MM.1S (cell line): ENCODE results near the gene ADK.

ENCODE experiments used
- DNase-seq: peaks from one replicate; pipeline ENCODE4 v3.0.0-alpha.2; 2015
- H2AFZ ChIP-seq: fragments of 300-600 bp; sonication (generic); 2 replicates; pipeline ENCODE4 v1.6.0; 2016; ENCODE audit warnings: antibody characterized with exemption, low read length
- H3F3A ChIP-seq: fragments of 300-600 bp; sonication (generic); 2 replicates; pipeline ENCODE4 v1.6.1; 2016; ENCODE audit warnings: mild to moderate bottlenecking, antibody characterized with exemption, low read length, moderate library complexity, mixed read lengths; ENCODE audit not compliant: insufficient read depth
- H3K27ac ChIP-seq: fragments of 300-600 bp; sonication (generic); 2 replicates; pipeline ENCODE4 v1.5.1; 2016; ENCODE audit warnings: mild to moderate bottlenecking, low read length
- H3K27me3 ChIP-seq: fragments of 300-600 bp; sonication (generic); replicated peaks from 2 replicates; pipeline ENCODE4 v1.6.0; 2016; ENCODE audit warnings: low read length; ENCODE audit not compliant: insufficient read depth
- H3K36me3 ChIP-seq: fragments of 300-600 bp; sonication (generic); replicated peaks from 2 replicates; pipeline ENCODE4 v1.6.1; 2016; ENCODE audit warnings: mild to moderate bottlenecking, low read length, mixed read lengths; ENCODE audit not compliant: insufficient read depth
- H3K4me1 ChIP-seq: fragments of 300-600 bp; sonication (generic); 2 replicates; pipeline ENCODE4 v1.6.1; 2016; ENCODE audit warnings: low read length, mixed read lengths
- H3K4me2 ChIP-seq: fragments of 300-600 bp; sonication (generic); 2 replicates; pipeline ENCODE4 v1.6.0; 2016; ENCODE audit warnings: low read depth, low read length
- H3K4me3 ChIP-seq: fragments of 300-600 bp; sonication (generic); 2 replicates; pipeline ENCODE4 v1.5.1; 2016; ENCODE audit warnings: low read length, mixed read lengths
- H3K79me2 ChIP-seq: fragments of 300-600 bp; sonication (generic); 2 replicates; pipeline ENCODE4 v1.6.1; 2016; ENCODE audit warnings: mixed run types, low read length, mixed read lengths
- H3K9ac ChIP-seq: fragments of 300-600 bp; sonication (generic); 2 replicates; pipeline ENCODE4 v1.6.1; 2016; ENCODE audit warnings: low read length, mixed read lengths
- H3K9me2 ChIP-seq: fragments of 300-600 bp; sonication (generic); replicated peaks from 2 replicates; pipeline ENCODE4 v1.6.1; 2016; ENCODE audit warnings: mild to moderate bottlenecking, low read length, mixed read lengths; ENCODE audit not compliant: insufficient read depth
- H3K9me3 ChIP-seq: fragments of 300-600 bp; sonication (generic); replicated peaks from 2 replicates; pipeline ENCODE4 v1.6.1; 2016; ENCODE audit warnings: mild to moderate bottlenecking, low read length, mixed read lengths; ENCODE audit not compliant: insufficient read depth
- H4K20me1 ChIP-seq: fragments of 300-600 bp; sonication (generic); 2 replicates; pipeline ENCODE4 v1.6.1; 2016; ENCODE audit warnings: mild to moderate bottlenecking, low read length, moderate library complexity, mixed read lengths; ENCODE audit not compliant: insufficient read depth
- CTCF ChIP-seq: fragments of 300-600 bp; sonication (generic); IDR thresholded peaks from 2 replicates; pipeline ENCODE4 v1.5.1; 2016; ENCODE audit warnings: antibody characterized with exemption, low read length, mixed read lengths
- EZH2 ChIP-seq: fragments of 300-600 bp; sonication (generic); optimal IDR thresholded peaks from 2 replicates; pipeline ENCODE3; 2017; ENCODE audit warnings: low read depth, mild to moderate bottlenecking, antibody characterized with exemption, low read length, mixed read lengths
- EZH2phosphoT487 ChIP-seq: fragments of 300-600 bp; sonication (generic); IDR thresholded peaks from 2 replicates; pipeline ENCODE4 v1.6.1; 2018; ENCODE audit warnings: antibody characterized with exemption, low read length

ADK gene

GRCh38 chr10:74500816-74501215 lies 349.8 kb downstream of the ADK start:
- Histone ChIP-seq H3K27ac (no peak overlapping the region), H3K27me3 (no peaks in the 10 kb centered on the region), H3K4me1 (no peaks in the 10 kb centered on the region), H3K79me2 (no peaks in the 10 kb centered on the region), H4K20me1 (no peaks in the 10 kb centered on the region), H3K9ac (no peak overlapping the region), H3K4me2 (no peak overlapping the region), H2AFZ (no peak overlapping the region), H3K4me3 (no peak overlapping the region), H3K36me3 (no peaks in the 10 kb centered on the region), H3F3A (no peaks in the 10 kb centered on the region), H3K9me3 (no peaks in the 10 kb centered on the region), H3K9me2 (no peaks in the 10 kb centered on the region)
- TF ChIP-seq EZH2phosphoT487 (no peak), EZH2 (no peak), CTCF (no peak)
- DNase-seq = no peak

- Histone ChIP-seq H3K9ac (no peak overlapping the region), H3K9me2 (no peaks in the 10 kb centered on the region), H3K27ac (no peak overlapping the region), H3K36me3 (no peaks in the 10 kb centered on the region), H3K27me3 (no peaks in the 10 kb centered on the region), H2AFZ (no peak overlapping the region), H3K4me1 (no peaks in the 10 kb centered on the region), H3K4me3 (no peak overlapping the region), H3F3A (no peaks in the 10 kb centered on the region), H4K20me1 (no peaks in the 10 kb centered on the region), H3K9me3 (no peaks in the 10 kb centered on the region), H3K4me2 (no peak overlapping the region), H3K79me2 (no peaks in the 10 kb centered on the region)
- DNase-seq = no peak
- TF ChIP-seq CTCF = no peak
- no peak for TF ChIP-seq EZH2phosphoT487
- no peak for TF ChIP-seq EZH2
These were observed 352.1 kb downstream of the ADK start for GRCh38 chr10:74502963-74503608.

- no peak for DNase-seq
- TF ChIP-seq CTCF (no peak), EZH2 (no peak), EZH2phosphoT487 (no peak)
- no peak overlapping the region for H3K9ac ChIP-seq
- no peak overlapping the region for H3K27ac ChIP-seq
- H4K20me1 ChIP-seq = no peaks in the 10 kb centered on the region
- H3K9me2 ChIP-seq = no peaks in the 10 kb centered on the region
- no peaks in the 10 kb centered on the region for H3F3A ChIP-seq
- H2AFZ ChIP-seq = no peak overlapping the region
- no peaks in the 10 kb centered on the region for H3K36me3 ChIP-seq
- H3K27me3 ChIP-seq = no peaks in the 10 kb centered on the region
- H3K4me3 ChIP-seq = no peak overlapping the region
- H3K4me1 ChIP-seq = no peaks in the 10 kb centered on the region
- H3K9me3 ChIP-seq = no peaks in the 10 kb centered on the region
- H3K4me2 ChIP-seq = no peak overlapping the region
- H3K79me2 ChIP-seq = no peaks in the 10 kb centered on the region
These were observed 356.9 kb downstream of the ADK start for GRCh38 chr10:74507951-74508350.
